Mesothelial cell of epicardium (in vitro differentiated cells): Measurements from ENCODE around the gene ZCCHC4. TPM values are rescaled to one million over a fixed set of nuclear protein-coding genes. Genes with fewer than 3 reads are reported as not detected.
"Not testable (repeated sequence)": the region's sequence is repeated elsewhere in the genome, so short reads cannot be mapped to it uniquely, and the experiment has no call there.

Experiments used
- DNase-seq, 2 experiments: peaks; one replicate each; pipeline ENCODE4 v3.0.0; 2021; ENCODE audit warnings: low spot score in 2 of 2; ENCODE audit not compliant: unreplicated experiment in 2 of 2
- H3K27ac Mint-ChIP-seq: 2 replicates; pipeline ENCODE4 v1.8.0; 2021; ENCODE audit warnings: mixed read lengths
- H3K27me3 Mint-ChIP-seq: 2 replicates; pipeline ENCODE4 v1.8.0; 2021; ENCODE audit warnings: low read depth, mixed read lengths
- H3K36me3 Mint-ChIP-seq: 2 replicates; pipeline ENCODE4 v1.8.0; 2021; ENCODE audit warnings: mixed read lengths
- H3K4me1 Mint-ChIP-seq: 2 replicates; pipeline ENCODE4 v1.8.0; 2021; ENCODE audit warnings: mixed read lengths
- H3K4me3 Mint-ChIP-seq: 2 replicates; pipeline ENCODE4 v1.8.0; 2021; ENCODE audit warnings: mild to moderate bottlenecking, moderate library complexity, mixed read lengths
- H3K9me3 Mint-ChIP-seq: 2 replicates; pipeline ENCODE4 v1.8.0; 2021; ENCODE audit warnings: mixed read lengths
- CTCF ChIP-seq: fragments of 200-600 bp; sonication (generic); IDR thresholded peaks from one replicate; pipeline ENCODE4 v1.5.0; 2021; ENCODE audit warnings: antibody characterized with exemption; ENCODE audit not compliant: unreplicated experiment
- total RNA-seq: library from RNA; stranded (reverse); gene quantifications from 3 replicates; pipeline ENCODE4 v1.2.1, GENCODE V29; 2021

The ZCCHC4 gene
- total RNA-seq, 1 donor from 2014 or later: 15.9 TPM

- Mint-ChIP-seq H3K27ac (no peak overlapping the region), H3K4me1 (no peaks in the 10 kb centered on the region), H3K9me3 (no peaks in the 10 kb centered on the region), H3K4me3 (no peak overlapping the region), H3K27me3 (no peaks in the 10 kb centered on the region), H3K36me3 (peaks cover 24% of the 10 kb centered on the region)
- no peak for TF ChIP-seq CTCF
- no peak for DNase-seq
Measured at GRCh38 chr4:25321703-25322102, 9.1 kb downstream of the ZCCHC4 start.

GRCh38 chr4:25328463-25328862 lies 15.9 kb downstream of the ZCCHC4 start:
- not testable (repeated sequence) for DNase-seq, H3K36me3 Mint-ChIP-seq, H3K27ac Mint-ChIP-seq, H3K9me3 Mint-ChIP-seq, H3K27me3 Mint-ChIP-seq, H3K4me3 Mint-ChIP-seq, H3K4me1 Mint-ChIP-seq

GRCh38 chr4:25330335-25330734 lies 17.8 kb downstream of the ZCCHC4 start:
- H3K27ac Mint-ChIP-seq: no peak overlapping the region
- H3K27me3 Mint-ChIP-seq: no peaks in the 10 kb centered on the region
- peaks cover 10% of the 10 kb centered on the region for H3K4me1 Mint-ChIP-seq
- H3K9me3 Mint-ChIP-seq: no peaks in the 10 kb centered on the region
- peaks cover 2% of the 10 kb centered on the region for H3K36me3 Mint-ChIP-seq
- DNase-seq: no peak
- no peak overlapping the region for H3K4me3 Mint-ChIP-seq
- no peak for TF ChIP-seq CTCF

GRCh38 chr4:25330905-25331808 lies 18.6 kb downstream of the ZCCHC4 start:
- Mint-ChIP-seq H3K36me3 (no peaks in the 10 kb centered on the region), H3K27me3 (no peaks in the 10 kb centered on the region), H3K9me3 (no peaks in the 10 kb centered on the region), H3K27ac (no peak overlapping the region), H3K4me1 (peaks cover 10% of the 10 kb centered on the region), H3K4me3 (no peak overlapping the region)
- TF ChIP-seq CTCF: no peak
- no peak for DNase-seq

GRCh38 chr4:25343671-25344070 lies 31.1 kb downstream of the ZCCHC4 start:
- TF ChIP-seq CTCF: no peak
- H3K4me3 Mint-ChIP-seq: no peak overlapping the region
- no peak overlapping the region for H3K27ac Mint-ChIP-seq
- no peaks in the 10 kb centered on the region for H3K27me3 Mint-ChIP-seq
- peaks cover 8% of the 10 kb centered on the region for H3K9me3 Mint-ChIP-seq
- H3K4me1 Mint-ChIP-seq: peaks cover 14% of the 10 kb centered on the region
- no peak for DNase-seq
- peaks cover 7% of the 10 kb centered on the region for H3K36me3 Mint-ChIP-seq

GRCh38 chr4:25345744-25346143 lies 33.2 kb downstream of the ZCCHC4 start:
- no peak for TF ChIP-seq CTCF
- Mint-ChIP-seq H3K9me3 (peaks cover 4% of the 10 kb centered on the region), H3K4me1 (peaks cover 23% of the 10 kb centered on the region), H3K36me3 (peaks cover 6% of the 10 kb centered on the region), H3K27me3 (no peaks in the 10 kb centered on the region), H3K4me3 (no peak overlapping the region), H3K27ac (peak overlapping the region; percentile 53)
- DNase-seq: no peak
